ENCODE results near the gene EGLN2.
"Not testable (repeated sequence)": the region's sequence is repeated elsewhere in the genome, so short reads cannot be mapped to it uniquely, and the experiment has no call there.

EGLN2 gene

DNA sequence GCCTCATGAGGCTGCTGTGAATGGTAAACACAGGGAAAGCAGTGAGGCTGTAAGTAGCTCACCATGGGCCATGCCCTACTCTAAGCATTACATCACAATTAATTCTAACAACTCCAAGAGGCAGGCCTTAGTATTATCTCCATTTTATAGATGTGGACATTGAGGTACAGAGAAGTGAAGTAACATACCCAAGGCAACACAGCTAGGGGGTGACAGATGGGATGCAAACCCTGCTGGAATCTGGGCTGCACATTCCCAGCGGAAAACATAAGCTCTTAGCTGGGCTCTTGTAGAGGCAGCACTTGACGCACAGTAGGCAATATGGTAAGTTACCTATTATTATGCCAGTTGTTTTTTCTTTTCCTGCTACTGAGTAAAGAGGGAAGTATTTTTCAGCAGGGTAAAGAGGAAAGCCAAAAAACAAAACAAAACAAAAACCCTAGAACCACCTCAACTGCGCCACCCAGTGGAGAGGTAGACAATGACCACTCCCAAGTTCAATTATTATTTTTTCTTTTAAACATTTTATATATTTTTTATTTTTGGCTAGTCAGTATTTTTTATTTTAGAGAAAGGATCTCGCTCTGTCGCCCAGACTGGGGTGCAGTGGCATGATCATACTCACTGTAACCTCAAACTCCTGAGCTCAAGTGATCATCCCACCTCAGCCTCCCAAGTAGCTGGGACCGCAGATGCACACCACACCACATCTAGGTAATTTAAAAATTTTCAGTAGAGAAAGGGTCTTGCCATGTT lies 20.7 kb downstream of the EGLN2 start:
- not testable (repeated sequence) for DNase-seq

GRCh38 chr19:40822161-40822560 lies 23.2 kb downstream of the EGLN2 start:
- no peak for DNase-seq

GRCh38 chr19:40822704-40823553 lies 23.9 kb downstream of the EGLN2 start:
- DNase-seq = not testable (repeated sequence)

- not testable (repeated sequence) for DNase-seq
Observed at GRCh38 chr19:40824916-40825315, 25.9 kb downstream of the EGLN2 start.

GRCh38 chr19:40825460-40826095 lies 26.6 kb downstream of the EGLN2 start:
- not testable (repeated sequence) for DNase-seq

DNA sequence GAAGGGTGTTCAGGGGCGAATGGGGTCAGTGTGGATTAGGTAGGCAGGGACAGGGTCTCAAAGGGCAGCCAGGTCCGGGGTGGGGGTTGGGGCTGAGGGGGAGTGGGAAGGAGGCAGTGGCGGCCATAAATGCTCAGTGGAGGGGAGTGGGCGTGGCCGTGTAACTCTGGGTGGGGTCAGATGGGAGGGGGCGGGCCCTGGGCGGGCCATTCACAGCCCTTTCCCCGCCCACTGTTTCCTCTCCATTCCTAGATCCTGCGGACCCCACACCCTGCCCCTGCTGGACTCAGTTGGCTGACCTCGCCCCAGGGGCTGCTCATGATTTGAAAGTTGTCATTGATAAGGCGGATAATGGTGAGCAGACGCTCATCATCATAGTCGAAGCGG lies 27.3 kb downstream of the EGLN2 start:
- DNase-seq = not testable (repeated sequence)

- DNase-seq = not testable (repeated sequence)
Observed at GRCh38 chr19:40826699-40827385, 27.9 kb downstream of the EGLN2 start.

GRCh38 chr19:40827386-40828247 lies 28.6 kb downstream of the EGLN2 start:
- no peak for DNase-seq

GRCh38 chr19:40829205-40829604 lies 30.2 kb downstream of the EGLN2 start:
- no peak for DNase-seq

GRCh38 chr19:40830741-40831140 lies 31.8 kb downstream of the EGLN2 start:
- not testable (repeated sequence) for DNase-seq

DNA sequence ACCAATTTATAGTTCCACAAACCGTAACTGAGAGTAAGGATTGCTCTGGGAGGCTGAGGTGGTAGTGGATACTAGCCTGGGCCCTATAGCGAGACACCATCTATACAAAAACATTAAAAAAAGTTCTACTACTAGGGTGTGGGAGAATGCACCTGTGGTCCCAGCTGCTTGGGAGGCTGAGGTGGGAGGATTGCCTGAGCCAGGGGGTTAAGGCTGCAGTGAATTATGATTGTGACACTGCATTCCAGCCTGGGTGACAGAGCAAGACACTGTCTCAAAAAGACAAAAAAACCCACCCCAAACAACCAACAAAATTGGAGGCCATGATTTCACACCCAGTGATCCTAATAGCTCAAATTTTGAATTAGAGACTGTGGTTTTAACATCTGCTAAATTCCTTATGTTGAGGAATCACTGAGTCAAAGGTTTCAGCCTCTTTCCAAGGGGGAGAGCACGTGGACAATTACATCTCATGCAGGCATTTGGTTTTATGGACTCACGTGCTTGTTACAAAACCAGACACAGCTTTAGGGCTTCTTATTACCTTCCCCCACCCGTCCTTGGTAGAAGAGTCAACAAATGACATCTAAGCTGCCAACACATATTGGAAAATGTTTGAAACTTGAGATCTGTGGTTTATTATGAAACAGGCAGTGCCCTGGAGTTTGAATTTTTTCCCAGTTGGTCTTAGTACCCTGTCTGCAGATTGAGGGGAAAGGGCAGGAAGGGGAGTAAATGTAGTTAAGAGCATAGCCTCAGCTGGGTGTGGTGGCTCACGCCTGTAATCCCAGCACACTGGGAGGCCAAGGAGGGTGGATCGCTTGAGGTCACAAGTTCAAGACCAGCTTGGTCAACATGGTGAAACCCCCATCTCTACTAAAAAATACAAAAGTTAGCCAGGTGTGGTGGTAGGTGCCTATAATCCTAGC lies 32.8 kb downstream of the EGLN2 start:
- no peak for DNase-seq

GRCh38 chr19:40832431-40832790 lies 33.4 kb downstream of the EGLN2 start:
- not testable (repeated sequence) for DNase-seq

DNA sequence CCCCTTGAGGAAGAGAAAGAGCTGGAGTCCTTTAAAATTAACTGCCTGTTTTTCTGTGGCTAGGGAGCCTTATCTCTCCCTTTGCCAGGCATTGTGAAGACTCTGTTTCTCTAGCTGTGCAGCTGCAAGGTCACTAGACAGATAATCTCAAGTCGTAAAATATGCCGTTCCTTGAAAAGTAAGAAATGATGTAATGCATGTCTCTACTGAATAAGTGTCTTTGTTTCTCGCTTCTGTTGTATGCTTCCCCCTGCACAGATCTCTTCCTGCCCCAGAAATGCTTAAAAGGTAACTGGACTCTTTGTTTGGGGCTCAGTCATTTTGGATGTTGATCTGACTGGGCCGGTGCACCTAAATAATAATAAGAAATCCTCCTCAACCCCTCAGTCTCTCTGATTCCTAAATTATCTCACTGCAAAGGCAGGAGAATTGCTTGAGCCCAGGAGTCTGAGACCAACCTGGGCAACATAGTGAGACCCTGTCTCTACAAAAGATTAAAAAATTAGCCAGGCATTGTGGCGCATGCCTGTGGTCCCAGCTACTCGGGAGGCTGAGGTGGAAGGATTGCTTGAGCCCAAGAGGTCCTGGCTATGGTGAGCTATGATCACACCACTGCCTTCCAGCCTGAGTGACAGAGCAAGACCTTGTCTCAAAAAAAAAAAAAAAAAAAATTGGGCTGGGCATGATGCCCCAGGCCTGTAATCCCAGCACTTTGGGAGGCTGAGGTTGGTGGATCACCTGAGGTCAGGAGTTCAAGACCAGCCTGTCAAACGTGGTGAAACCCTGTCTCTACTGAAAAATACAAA lies 34.9 kb downstream of the EGLN2 start:
- DNase-seq = not testable (repeated sequence)

DNA sequence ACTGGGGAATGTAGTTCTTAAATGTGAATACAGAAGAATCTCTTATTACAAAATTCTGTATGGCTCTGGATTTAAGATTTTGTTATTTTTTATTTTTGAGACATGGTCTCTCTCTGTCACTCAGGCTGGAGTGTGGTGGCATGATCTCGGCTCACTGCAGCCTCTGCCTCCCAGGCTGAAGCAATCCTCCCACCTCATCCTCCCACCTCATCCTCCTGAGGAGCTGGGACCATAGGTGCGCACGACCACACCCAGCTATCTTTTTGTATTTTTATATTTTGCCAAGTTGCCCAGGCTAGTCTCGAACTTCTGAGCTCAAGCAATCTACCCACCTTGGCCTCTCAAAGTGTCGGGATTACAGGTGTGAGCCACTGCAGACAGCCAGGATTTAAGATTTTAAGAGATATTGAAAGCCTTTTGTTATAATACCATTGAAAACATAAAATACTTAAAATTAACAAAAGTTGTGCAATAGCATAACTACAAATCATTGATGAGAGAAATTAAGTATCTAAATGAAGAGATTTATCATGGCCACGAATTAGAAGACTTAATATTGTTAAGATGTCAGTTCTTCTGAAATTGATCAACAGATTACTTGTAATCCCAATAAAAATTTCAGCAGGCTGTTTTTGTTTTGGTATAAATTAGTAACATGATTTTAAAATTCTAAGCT lies 37.9 kb downstream of the EGLN2 start:
- DNase-seq = no peak

GRCh38 chr19:40838477-40838876 lies 39.5 kb downstream of the EGLN2 start:
- DNase-seq = not testable (repeated sequence)

DNA sequence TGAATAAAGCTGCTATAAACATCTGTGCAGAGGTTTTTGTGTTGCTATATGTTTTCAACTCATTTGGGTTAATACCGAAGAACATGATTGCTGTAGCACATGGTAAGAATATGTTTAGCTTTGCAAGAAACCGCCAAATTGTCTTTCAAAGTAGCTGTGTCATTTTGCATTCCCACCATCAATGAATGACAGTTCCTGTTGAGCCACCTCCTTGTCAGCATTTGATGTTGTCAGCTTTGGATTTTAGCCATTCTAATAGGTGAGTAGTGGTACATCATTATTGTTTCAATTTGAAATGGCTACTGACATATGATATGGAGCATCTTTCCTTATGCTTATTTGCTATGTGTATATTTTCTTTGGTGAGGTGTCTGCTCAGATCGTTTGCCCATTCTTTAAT lies 43.0 kb downstream of the EGLN2 start:
- DNase-seq = not testable (repeated sequence)

DNA sequence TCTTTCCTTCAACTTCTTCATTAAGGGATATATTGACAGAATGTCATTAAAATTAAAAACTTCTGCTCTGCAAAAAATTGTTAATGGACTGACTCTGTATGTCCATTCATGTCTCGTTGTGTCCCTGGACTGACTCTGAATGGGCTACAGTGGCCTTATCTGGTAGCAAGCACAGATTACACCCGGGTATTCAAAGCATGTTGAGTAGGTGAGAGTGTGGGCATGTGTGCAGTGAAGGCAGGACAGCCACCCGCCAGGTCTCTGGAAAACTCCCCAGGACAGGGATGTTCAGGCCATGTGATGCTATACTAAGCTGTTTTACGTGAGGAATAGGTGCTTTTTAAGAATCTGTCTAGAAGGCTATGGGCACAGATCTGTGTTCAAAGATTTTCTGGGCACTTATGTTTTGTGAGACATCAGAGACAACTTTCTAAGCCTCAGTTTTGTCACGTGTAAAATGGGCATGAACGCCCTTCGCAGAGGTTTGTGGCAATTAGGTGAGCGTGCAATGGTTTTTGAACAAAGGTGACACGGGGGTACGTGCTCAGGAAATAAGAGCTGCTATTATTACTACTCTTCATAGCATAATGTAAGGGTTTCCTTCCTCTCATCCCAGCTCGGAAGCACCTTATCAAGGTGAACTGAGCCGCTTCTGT lies 44.1 kb downstream of the EGLN2 start:
- not testable (repeated sequence) for DNase-seq

GRCh38 chr19:40843653-40844052 lies 44.7 kb downstream of the EGLN2 start:
- DNase-seq = not testable (repeated sequence)

- DNase-seq = not testable (repeated sequence)
Observed at GRCh38 chr19:40846722-40847121, 47.7 kb downstream of the EGLN2 start.
